ENCODE data around the gene CTTN.

Gene CTTN

GRCh38 chr11:70419307-70420007 lies 21.1 kb downstream of the CTTN start:
- H3K79me2 ChIP-seq (ENCODE audit: insufficient read depth, low read length) = no peaks in the 10 kb centered on the region
- H3K9me2 ChIP-seq (ENCODE audit: low read depth, low read length) = no peaks in the 10 kb centered on the region
- TF ChIP-seq EZH2 (IDR thresholded peaks at IDR 0.05; ENCODE audit: borderline replicate concordance, low read length) (no peak), CTCF (IDR thresholded peaks at IDR 0.05; ENCODE audit: low read length) (no peak)
- no peaks in the 10 kb centered on the region for H3K9me3 ChIP-seq (ENCODE audit: low read length)
- no peaks in the 10 kb centered on the region for H4K20me1 ChIP-seq (ENCODE audit: insufficient read depth, low read length)
- H3K27ac ChIP-seq (ENCODE audit: low read depth, low read length, poor library complexity, severe bottlenecking) = no peak overlapping the region
- no peak overlapping the region for H3K4me2 ChIP-seq (ENCODE audit: low read length)
- no peak overlapping the region for H3K9ac ChIP-seq (ENCODE audit: low read length)
- no peaks in the 10 kb centered on the region for H3K27me3 ChIP-seq (ENCODE audit: insufficient read depth, low read length)
- H3K36me3 ChIP-seq (ENCODE audit: insufficient read depth, low read length) = no peaks in the 10 kb centered on the region
- H2AFZ ChIP-seq (ENCODE audit: low read length) = no peak overlapping the region
- no peaks in the 10 kb centered on the region for H3F3A ChIP-seq (ENCODE audit: insufficient read depth, low read length)
- no peak overlapping the region for H3K4me3 ChIP-seq (ENCODE audit: low read depth, low read length, poor library complexity, severe bottlenecking)
- H3K4me1 ChIP-seq (ENCODE audit: insufficient read depth, low read length, severe bottlenecking) = no peaks in the 10 kb centered on the region

- no peaks in the 10 kb centered on the region for H3K9me3 ChIP-seq (ENCODE audit: low read length)
- no peaks in the 10 kb centered on the region for H3K79me2 ChIP-seq (ENCODE audit: insufficient read depth, low read length)
- no peaks in the 10 kb centered on the region for H3K36me3 ChIP-seq (ENCODE audit: insufficient read depth, low read length)
- H4K20me1 ChIP-seq (ENCODE audit: insufficient read depth, low read length) = no peaks in the 10 kb centered on the region
- H3K9me2 ChIP-seq (ENCODE audit: low read depth, low read length) = no peaks in the 10 kb centered on the region
- no peak overlapping the region for H3K27ac ChIP-seq (ENCODE audit: low read depth, low read length, poor library complexity, severe bottlenecking)
- H3K4me3 ChIP-seq (ENCODE audit: low read depth, low read length, poor library complexity, severe bottlenecking) = no peak overlapping the region
- H3K27me3 ChIP-seq (ENCODE audit: insufficient read depth, low read length) = no peaks in the 10 kb centered on the region
- no peaks in the 10 kb centered on the region for H3K4me1 ChIP-seq (ENCODE audit: insufficient read depth, low read length, severe bottlenecking)
- H3K9ac ChIP-seq (ENCODE audit: low read length) = no peak overlapping the region
- H3K4me2 ChIP-seq (ENCODE audit: low read length) = no peak overlapping the region
- H3F3A ChIP-seq (ENCODE audit: insufficient read depth, low read length) = no peaks in the 10 kb centered on the region
- TF ChIP-seq CTCF (IDR thresholded peaks at IDR 0.05; ENCODE audit: low read length) (no peak), EZH2 (IDR thresholded peaks at IDR 0.05; ENCODE audit: borderline replicate concordance, low read length) (no peak)
- H2AFZ ChIP-seq (ENCODE audit: low read length) = no peak overlapping the region
Observed at GRCh38 chr11:70420008-70420464, 21.7 kb downstream of the CTTN start.

DNA sequence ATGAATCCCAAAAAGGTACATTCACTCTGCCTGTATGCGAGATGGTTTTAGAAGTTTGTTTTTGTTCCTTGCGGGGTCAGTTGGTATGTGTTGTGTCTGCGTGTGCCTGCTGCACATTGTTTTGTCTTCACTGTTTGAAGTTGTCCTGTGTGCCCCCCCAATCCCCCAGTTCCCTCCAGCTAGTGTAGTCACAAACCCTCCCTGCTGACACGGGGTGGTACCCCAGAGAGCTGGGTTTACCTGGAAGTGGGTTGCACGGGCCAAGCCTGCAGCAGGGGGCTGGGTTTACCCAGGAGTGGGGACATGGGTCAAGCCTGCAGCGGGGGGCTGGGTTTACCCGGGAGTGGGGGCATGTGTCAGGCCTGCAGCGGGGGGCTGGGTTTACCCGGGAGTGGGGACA lies 22.2 kb downstream of the CTTN start:
- no peaks in the 10 kb centered on the region for H3K4me1 ChIP-seq (ENCODE audit: insufficient read depth, low read length, severe bottlenecking)
- no peak overlapping the region for H3K4me2 ChIP-seq (ENCODE audit: low read length)
- H3K27ac ChIP-seq (ENCODE audit: low read depth, low read length, poor library complexity, severe bottlenecking) = no peak overlapping the region
- no peaks in the 10 kb centered on the region for H3K9me2 ChIP-seq (ENCODE audit: low read depth, low read length)
- H3K9ac ChIP-seq (ENCODE audit: low read length) = no peak overlapping the region
- no peaks in the 10 kb centered on the region for H3F3A ChIP-seq (ENCODE audit: insufficient read depth, low read length)
- no peaks in the 10 kb centered on the region for H3K27me3 ChIP-seq (ENCODE audit: insufficient read depth, low read length)
- H2AFZ ChIP-seq (ENCODE audit: low read length) = no peak overlapping the region
- no peaks in the 10 kb centered on the region for H3K79me2 ChIP-seq (ENCODE audit: insufficient read depth, low read length)
- H3K4me3 ChIP-seq (ENCODE audit: low read depth, low read length, poor library complexity, severe bottlenecking) = no peak overlapping the region
- TF ChIP-seq EZH2 (IDR thresholded peaks at IDR 0.05; ENCODE audit: borderline replicate concordance, low read length) = no peak
- no peak for TF ChIP-seq CTCF (IDR thresholded peaks at IDR 0.05; ENCODE audit: low read length)
- H3K36me3 ChIP-seq (ENCODE audit: insufficient read depth, low read length) = no peaks in the 10 kb centered on the region
- H3K9me3 ChIP-seq (ENCODE audit: low read length) = no peaks in the 10 kb centered on the region
- H4K20me1 ChIP-seq (ENCODE audit: insufficient read depth, low read length) = no peaks in the 10 kb centered on the region

Measured in OCI-LY1 (cell line).